ENCODE measurements around the gene ZNF669.
"Not testable (repeated sequence)": the region's sequence is repeated elsewhere in the genome, so short reads cannot be mapped to it uniquely, and the experiment has no call there.

ZNF669 gene

GRCh38 chr1:247121382-247121781 is 17.2 kb upstream of the ZNF669 start:
- no peak for TF ChIP-seq CTBP1 (IDR thresholded peaks at IDR 0.05; ENCODE audit: borderline replicate concordance)
- TF ChIP-seq SP1 (IDR thresholded peaks at IDR 0.05) = no peak
- TF ChIP-seq FOXA1 (IDR thresholded peaks at IDR 0.05) = no peak
- TF ChIP-seq BHLHE40 (IDR thresholded peaks at IDR 0.05; ENCODE audit: borderline replicate concordance) = no peak
- no peak for TF ChIP-seq PKNOX1 (IDR thresholded peaks at IDR 0.05)
- TF ChIP-seq LEF1 (IDR thresholded peaks at IDR 0.05; ENCODE audit: borderline replicate concordance) = no peak
- no peak for TF ChIP-seq FOXM1 (IDR thresholded peaks at IDR 0.05; ENCODE audit: borderline replicate concordance)
- no peak for TF ChIP-seq NFRKB (IDR thresholded peaks at IDR 0.05)
- TF ChIP-seq SUZ12 (IDR thresholded peaks at IDR 0.05) = no peak
- no peak for TF ChIP-seq ZNF384 (IDR thresholded peaks at IDR 0.05)
- TF ChIP-seq FOXK2 (IDR thresholded peaks at IDR 0.05) = no peak
- no peak for TF ChIP-seq TARDBP (IDR thresholded peaks at IDR 0.05)
- no peak for TF ChIP-seq ARNT (IDR thresholded peaks at IDR 0.05)
- no peak for TF ChIP-seq L3MBTL2 (conservative IDR thresholded peaks at IDR 0.05)
- no peak for TF ChIP-seq HDGF (IDR thresholded peaks at IDR 0.05; ENCODE audit: borderline replicate concordance)
- no peak for TF ChIP-seq ELF4 (IDR thresholded peaks at IDR 0.05)
- ChIA-PET CTCF (no interaction called here), POLR2A (no interaction called here)
- no peak for DNase-seq (ENCODE audit: extremely low spot score)

GRCh38 chr1:247120408-247120668 is 16.2 kb upstream of the ZNF669 start:
- DNase-seq (ENCODE audit: extremely low spot score); CTCF ChIA-PET; POLR2A ChIA-PET: not testable (repeated sequence)

- no peak for DNase-seq (ENCODE audit: extremely low spot score)
- ChIA-PET CTCF (no interaction called here), POLR2A (no interaction called here)
- TF ChIP-seq ZNF384 (IDR thresholded peaks at IDR 0.05) (no peak), CTBP1 (IDR thresholded peaks at IDR 0.05; ENCODE audit: borderline replicate concordance) (no peak), FOXK2 (IDR thresholded peaks at IDR 0.05) (no peak), SUZ12 (IDR thresholded peaks at IDR 0.05) (no peak), BHLHE40 (IDR thresholded peaks at IDR 0.05; ENCODE audit: borderline replicate concordance) (no peak), PKNOX1 (IDR thresholded peaks at IDR 0.05) (no peak)
Measured at GRCh38 chr1:247119600-247120407, 15.6 kb upstream of the ZNF669 start.

- ChIA-PET CTCF (no interaction called here), POLR2A (no interaction called here)
- DNase-seq (ENCODE audit: extremely low spot score) = peak; percentile 48
- no peak for TF ChIP-seq TARDBP (IDR thresholded peaks at IDR 0.05)
- no peak for TF ChIP-seq BHLHE40 (IDR thresholded peaks at IDR 0.05; ENCODE audit: borderline replicate concordance)
- TF ChIP-seq SP1 (IDR thresholded peaks at IDR 0.05) = no peak
- TF ChIP-seq SUZ12 (IDR thresholded peaks at IDR 0.05) = no peak
- TF ChIP-seq L3MBTL2 (conservative IDR thresholded peaks at IDR 0.05) = no peak
- TF ChIP-seq FOXA1 (IDR thresholded peaks at IDR 0.05) = no peak
- TF ChIP-seq ZNF384 (IDR thresholded peaks at IDR 0.05) = no peak
Measured at GRCh38 chr1:247118946-247119446, 14.8 kb upstream of the ZNF669 start.

GRCh38 chr1:247115545-247115944 is 11.4 kb upstream of the ZNF669 start:
- no peak for DNase-seq (ENCODE audit: extremely low spot score)
- ChIA-PET CTCF (no interaction called here), POLR2A (no interaction called here)
- TF ChIP-seq CTBP1 (IDR thresholded peaks at IDR 0.05; ENCODE audit: borderline replicate concordance) (no peak), PKNOX1 (IDR thresholded peaks at IDR 0.05) (no peak), TARDBP (IDR thresholded peaks at IDR 0.05) (no peak), SUZ12 (IDR thresholded peaks at IDR 0.05) (no peak), LEF1 (IDR thresholded peaks at IDR 0.05; ENCODE audit: borderline replicate concordance) (no peak), FOXM1 (IDR thresholded peaks at IDR 0.05; ENCODE audit: borderline replicate concordance) (no peak), ZNF384 (IDR thresholded peaks at IDR 0.05) (no peak), L3MBTL2 (conservative IDR thresholded peaks at IDR 0.05) (no peak), HDGF (IDR thresholded peaks at IDR 0.05; ENCODE audit: borderline replicate concordance) (no peak), BHLHE40 (IDR thresholded peaks at IDR 0.05; ENCODE audit: borderline replicate concordance) (no peak), SP1 (IDR thresholded peaks at IDR 0.05) (no peak), NFRKB (IDR thresholded peaks at IDR 0.05) (no peak), FOXK2 (IDR thresholded peaks at IDR 0.05) (no peak), ELF4 (IDR thresholded peaks at IDR 0.05) (no peak), ARNT (IDR thresholded peaks at IDR 0.05) (no peak), FOXA1 (IDR thresholded peaks at IDR 0.05) (no peak)

- DNase-seq (ENCODE audit: extremely low spot score) = no peak
- CTCF ChIA-PET = no interaction called here
- no peak for TF ChIP-seq ZNF384 (IDR thresholded peaks at IDR 0.05)
- TF ChIP-seq HDGF (IDR thresholded peaks at IDR 0.05; ENCODE audit: borderline replicate concordance) = no peak
- no peak for TF ChIP-seq FOXA1 (IDR thresholded peaks at IDR 0.05)
- no peak for TF ChIP-seq CTBP1 (IDR thresholded peaks at IDR 0.05; ENCODE audit: borderline replicate concordance)
- TF ChIP-seq FOXM1 (IDR thresholded peaks at IDR 0.05; ENCODE audit: borderline replicate concordance) = no peak
- TF ChIP-seq L3MBTL2 (conservative IDR thresholded peaks at IDR 0.05) = no peak
- POLR2A ChIA-PET = no interaction called here
Measured at GRCh38 chr1:247115141-247115510, 11.0 kb upstream of the ZNF669 start.
